Dendritic cell treated with granulocyte-macrophage colony-stimulating factor and Interleukin-4, amounts not matched to agents 40 ng/mL and 50 ng/mL, for 4 days (primary cell): ENCODE measurements around the gene SCN4A.
"Not testable (repeated sequence)": the region's sequence is repeated elsewhere in the genome, so short reads cannot be mapped to it uniquely, and the experiment has no call there.

Experiments
- H3K27ac Mint-ChIP-seq: one replicate; pipeline ENCODE4 v1.8.0; 2022; ENCODE audit warnings: mild to moderate bottlenecking, mixed read lengths
- H3K27me3 Mint-ChIP-seq: one replicate; pipeline ENCODE4 v1.8.0; 2022; ENCODE audit warnings: mild to moderate bottlenecking, mixed read lengths
- H3K36me3 Mint-ChIP-seq: one replicate; pipeline ENCODE4 v1.8.0; 2022; ENCODE audit warnings: low read depth, mixed read lengths
- H3K4me1 Mint-ChIP-seq: one replicate; pipeline ENCODE4 v1.8.0; 2022; ENCODE audit warnings: low read depth, mixed read lengths
- H3K4me3 Mint-ChIP-seq: one replicate; pipeline ENCODE4 v1.8.0; 2022; ENCODE audit warnings: mild to moderate bottlenecking, moderate library complexity, mixed read lengths
- H3K9me3 Mint-ChIP-seq: one replicate; pipeline ENCODE4 v1.8.0; 2022; ENCODE audit warnings: mixed read lengths
- intact Hi-C: fragments of 100-400 bp; cut with micrococcal nuclease; formaldehyde crosslinking; loops from one replicate; pipeline ENCODE4 v1.15.0; 2022

Gene SCN4A

DNA sequence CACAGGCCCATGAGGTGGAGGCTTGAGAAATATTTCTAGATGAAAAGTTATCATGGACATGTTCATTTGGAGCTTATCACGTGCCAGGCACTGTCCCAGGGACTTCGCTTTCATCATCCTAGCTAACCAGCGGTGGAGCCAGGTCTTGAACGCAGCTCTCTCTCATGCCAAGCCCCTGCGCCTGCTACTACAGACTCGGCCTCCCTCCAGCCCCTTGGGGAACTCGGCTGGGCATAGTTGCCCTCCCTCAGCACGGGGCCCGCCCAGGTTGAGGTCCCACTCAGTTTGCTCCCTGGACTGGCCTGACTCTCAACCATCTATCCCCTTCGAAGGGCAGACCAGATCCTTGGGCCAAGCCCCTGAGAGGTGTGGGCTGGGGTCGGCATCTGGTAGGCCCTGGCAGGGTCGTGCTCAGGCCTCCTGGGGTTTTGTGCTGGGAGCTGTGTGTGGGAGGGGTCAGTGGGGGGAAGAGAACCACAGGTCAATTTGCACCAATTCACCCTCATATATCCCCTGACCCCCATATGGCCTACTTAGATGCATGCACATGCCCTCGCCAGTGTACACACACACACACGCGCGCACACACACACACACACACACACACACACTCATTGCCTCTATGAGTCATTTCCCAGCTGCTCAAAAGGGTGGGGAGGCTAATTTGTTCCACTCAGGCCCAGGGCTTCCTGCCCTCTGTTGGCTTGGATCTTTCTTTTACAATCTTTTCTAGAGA lies 12.1 kb upstream of the SCN4A start:
- intact Hi-C loops: no loop called here
- H3K4me3 Mint-ChIP-seq: no peak overlapping the region
- H3K36me3 Mint-ChIP-seq: no peaks in the 10 kb centered on the region
- H3K9me3 Mint-ChIP-seq: no peaks in the 10 kb centered on the region
- H3K4me1 Mint-ChIP-seq: peaks cover 45% of the 10 kb centered on the region
- H3K27me3 Mint-ChIP-seq: peaks cover 11% of the 10 kb centered on the region
- peak overlapping the region; percentile 51 for H3K27ac Mint-ChIP-seq

DNA sequence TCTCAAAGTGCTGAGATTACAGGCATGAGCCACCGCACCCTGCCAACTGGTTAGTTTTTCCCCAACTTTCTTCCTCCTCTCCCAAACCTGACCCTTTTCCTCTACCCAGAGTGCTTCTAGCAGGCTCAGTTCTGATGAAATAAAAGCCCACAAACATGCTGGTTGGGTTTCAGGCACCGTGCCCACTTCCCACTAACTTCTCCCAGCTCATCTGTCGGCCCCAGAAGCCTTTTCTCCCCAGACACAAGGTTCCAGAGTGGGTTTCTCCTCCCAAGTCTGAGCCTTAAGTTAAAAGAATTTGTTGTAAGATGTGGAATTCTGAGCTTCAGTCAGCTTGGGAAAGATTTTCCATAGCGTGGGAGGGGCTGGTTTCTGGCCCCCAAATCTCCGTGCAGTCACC lies 11.5 kb upstream of the SCN4A start:
- Mint-ChIP-seq H3K27me3 (peaks cover 11% of the 10 kb centered on the region), H3K9me3 (no peaks in the 10 kb centered on the region), H3K27ac (peak overlapping the region; percentile 51), H3K4me3 (no peak overlapping the region), H3K36me3 (no peaks in the 10 kb centered on the region), H3K4me1 (peaks cover 44% of the 10 kb centered on the region)
- intact Hi-C loops: no loop called here

DNA sequence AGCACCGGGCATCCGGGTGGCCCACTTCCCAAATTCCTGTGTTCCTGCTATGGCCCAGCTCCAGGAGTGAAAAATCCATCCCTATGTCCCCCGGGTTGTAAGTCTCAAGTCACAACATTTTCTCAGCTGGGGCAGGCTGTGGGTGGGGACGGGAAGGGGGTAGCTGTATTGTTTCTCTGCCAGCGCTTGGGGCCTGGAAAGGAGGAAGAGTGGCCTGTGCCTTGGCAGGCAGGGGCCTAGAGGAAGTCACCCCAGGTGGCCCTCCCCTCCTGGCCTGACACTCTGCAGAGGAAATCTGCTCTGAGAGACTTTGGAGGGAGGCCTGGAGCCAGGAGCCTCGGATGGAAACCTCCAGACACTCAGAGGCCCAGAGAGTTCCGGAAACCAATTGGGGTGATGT lies 10.6 kb upstream of the SCN4A start:
- no peaks in the 10 kb centered on the region for H3K9me3 Mint-ChIP-seq
- intact Hi-C loops: no loop called here
- peaks cover 44% of the 10 kb centered on the region for H3K4me1 Mint-ChIP-seq
- no peak overlapping the region for H3K4me3 Mint-ChIP-seq
- H3K27me3 Mint-ChIP-seq: peaks cover 6% of the 10 kb centered on the region
- H3K27ac Mint-ChIP-seq: no peak overlapping the region
- no peaks in the 10 kb centered on the region for H3K36me3 Mint-ChIP-seq

DNA sequence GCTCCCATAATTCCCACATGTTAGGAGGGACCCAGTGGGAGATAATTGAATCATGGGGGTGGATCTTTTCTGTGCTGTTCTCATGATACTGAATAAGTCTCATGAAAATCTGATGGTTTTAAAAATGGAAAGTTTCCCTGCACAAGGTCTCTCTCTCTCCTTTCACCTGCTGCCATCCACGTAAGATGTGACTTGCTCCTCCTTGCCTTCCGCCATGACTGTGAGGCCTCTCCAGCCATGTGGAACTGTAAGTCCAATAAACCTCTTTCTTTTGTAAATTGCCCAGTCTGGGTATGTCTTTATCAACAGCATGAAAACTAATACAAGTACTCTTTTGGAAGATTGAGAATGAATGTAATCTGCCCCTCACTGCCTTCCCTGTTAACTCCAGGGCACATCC lies 9.9 kb upstream of the SCN4A start:
- H3K4me3 Mint-ChIP-seq, H3K27ac Mint-ChIP-seq, H3K27me3 Mint-ChIP-seq, H3K9me3 Mint-ChIP-seq, intact Hi-C loops, H3K36me3 Mint-ChIP-seq: not testable (repeated sequence)
- peaks cover 44% of the 10 kb centered on the region for H3K4me1 Mint-ChIP-seq

DNA sequence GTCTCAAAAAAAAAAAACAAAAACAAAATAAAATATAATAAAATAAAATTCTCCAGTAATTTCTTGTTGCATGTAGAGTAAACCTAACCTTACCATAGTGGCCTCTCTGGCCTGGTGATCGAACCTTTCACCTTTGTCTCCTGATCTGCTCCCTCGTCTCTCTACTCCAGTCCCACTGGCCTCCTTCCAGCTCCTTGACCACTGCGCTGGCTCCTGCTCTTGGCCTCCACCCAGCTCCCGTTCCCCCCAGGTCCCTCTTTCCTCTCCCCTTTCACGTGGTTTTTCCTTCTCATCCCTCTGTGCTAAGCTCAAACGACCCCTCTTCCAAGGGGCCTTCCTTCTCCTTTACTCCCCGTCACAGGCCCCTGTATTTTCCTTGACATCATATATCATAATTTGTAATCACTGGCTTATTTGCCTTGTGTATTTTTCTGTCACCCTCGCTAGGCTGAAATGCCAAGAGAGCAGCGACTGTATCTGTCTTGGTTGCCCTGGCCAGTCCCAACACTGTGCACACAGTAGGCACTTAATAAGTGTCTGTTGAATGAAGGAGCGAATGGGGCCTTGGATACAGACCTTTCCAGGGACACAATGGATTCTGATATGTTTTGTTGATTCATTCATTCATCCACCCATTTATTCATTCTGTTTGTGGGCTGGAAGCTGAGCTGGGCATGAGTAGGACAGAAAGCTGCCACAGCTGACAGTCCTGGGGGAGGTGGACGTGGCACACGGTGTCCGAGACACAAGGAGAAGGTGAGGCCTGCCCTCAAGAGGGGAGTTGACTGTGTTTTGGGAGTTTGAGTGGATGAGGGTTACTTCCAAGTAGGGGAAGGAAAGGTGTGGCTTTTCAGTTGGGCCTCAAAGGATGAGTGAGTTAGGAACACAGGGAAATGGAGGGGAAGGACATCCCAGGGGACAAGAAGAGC lies 5.8 kb upstream of the SCN4A start:
- no peaks in the 10 kb centered on the region for H3K36me3 Mint-ChIP-seq
- peaks cover 18% of the 10 kb centered on the region for H3K27me3 Mint-ChIP-seq
- H3K9me3 Mint-ChIP-seq: no peaks in the 10 kb centered on the region
- peaks cover 19% of the 10 kb centered on the region for H3K4me1 Mint-ChIP-seq
- no peak overlapping the region for H3K27ac Mint-ChIP-seq
- H3K4me3 Mint-ChIP-seq: no peak overlapping the region
- intact Hi-C loops: no loop called here

DNA sequence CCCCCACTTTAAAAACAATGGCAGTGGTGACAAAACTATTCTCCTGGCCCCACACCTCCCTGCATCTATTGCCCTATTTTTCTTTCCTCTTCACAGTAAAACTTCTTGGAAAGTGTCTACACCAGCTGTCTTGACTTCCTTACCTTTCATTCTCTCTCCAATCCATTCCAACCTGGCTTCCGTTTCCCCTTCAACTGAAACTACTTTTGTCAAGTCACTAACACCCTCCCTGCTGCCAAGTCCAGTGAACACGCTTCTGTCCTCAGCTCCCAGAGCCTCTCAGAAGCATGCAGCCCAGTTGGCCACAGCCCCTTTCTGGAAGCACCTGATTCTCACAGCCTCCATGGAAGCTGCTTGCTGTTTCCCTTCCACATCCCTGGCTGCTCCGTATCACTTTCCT lies 4.0 kb upstream of the SCN4A start:
- Mint-ChIP-seq H3K27ac (no peak overlapping the region), H3K27me3 (peaks cover 18% of the 10 kb centered on the region), H3K4me1 (peaks cover 9% of the 10 kb centered on the region), H3K9me3 (no peaks in the 10 kb centered on the region), H3K36me3 (no peaks in the 10 kb centered on the region), H3K4me3 (no peak overlapping the region)
- intact Hi-C loops: no loop called here

DNA sequence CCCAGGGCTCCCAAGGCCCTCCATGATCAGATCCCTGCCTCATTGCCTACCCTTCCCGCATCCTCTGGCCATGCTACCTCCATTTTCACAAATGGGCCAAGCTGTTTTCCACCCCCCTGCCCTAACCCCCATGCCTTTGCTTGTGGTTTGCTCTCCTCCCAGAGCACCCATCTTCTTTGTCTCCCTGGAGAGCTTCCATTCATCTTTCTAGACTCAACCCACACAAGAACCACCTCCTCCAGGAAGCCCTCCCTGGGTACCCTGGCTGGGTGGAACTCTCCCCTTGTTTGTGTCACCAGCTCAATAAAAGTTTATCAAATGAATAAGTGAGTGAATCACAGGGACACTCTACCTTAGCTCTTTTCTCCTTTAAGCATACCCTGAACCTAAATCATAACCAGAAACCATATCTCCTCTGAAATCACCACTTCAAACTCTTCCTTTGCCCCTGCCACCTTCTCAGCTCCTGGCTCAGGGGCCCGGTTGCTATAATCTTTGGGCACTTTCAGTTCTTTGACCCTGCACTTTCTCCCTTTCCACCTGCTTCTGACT lies 2.9 kb upstream of the SCN4A start:
- peaks cover 9% of the 10 kb centered on the region for H3K4me1 Mint-ChIP-seq
- intact Hi-C loops: no loop called here
- H3K9me3 Mint-ChIP-seq: no peaks in the 10 kb centered on the region
- H3K36me3 Mint-ChIP-seq: no peaks in the 10 kb centered on the region
- no peak overlapping the region for H3K4me3 Mint-ChIP-seq
- H3K27me3 Mint-ChIP-seq: peaks cover 18% of the 10 kb centered on the region
- no peak overlapping the region for H3K27ac Mint-ChIP-seq

DNA sequence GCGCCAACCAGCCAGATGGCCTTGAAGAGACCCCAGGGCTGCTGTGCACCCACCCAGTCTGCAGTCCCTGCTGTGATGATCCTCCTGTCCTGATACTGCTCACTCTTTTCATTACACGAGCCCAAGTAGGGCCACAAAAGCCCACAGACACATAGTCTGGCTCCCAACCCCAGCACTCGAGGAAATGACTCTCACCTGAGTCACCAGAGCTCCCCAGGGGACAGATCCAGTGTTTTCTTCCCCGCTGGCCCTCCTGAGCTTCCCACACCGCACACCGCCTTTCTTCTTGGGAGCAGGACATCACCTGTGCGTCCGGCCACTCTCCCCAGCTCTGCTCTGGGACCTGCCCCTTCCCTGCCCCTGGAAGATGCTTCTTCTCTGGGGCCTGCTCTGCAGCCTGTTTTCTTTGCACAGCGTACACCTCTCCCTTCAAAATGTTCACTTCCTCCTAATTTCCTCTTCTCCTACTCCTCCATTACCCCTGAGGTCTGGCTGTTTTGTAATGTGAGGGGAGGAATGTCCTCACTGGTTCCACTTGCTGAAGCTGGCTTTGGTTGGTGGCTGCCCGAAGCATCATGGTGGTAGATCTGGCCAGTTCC lies 2.0 kb upstream of the SCN4A start:
- intact Hi-C loops: no loop called here
- Mint-ChIP-seq H3K9me3 (no peaks in the 10 kb centered on the region), H3K4me3 (no peak overlapping the region), H3K4me1 (peaks cover 9% of the 10 kb centered on the region), H3K27me3 (peaks cover 18% of the 10 kb centered on the region), H3K36me3 (no peaks in the 10 kb centered on the region), H3K27ac (no peak overlapping the region)

DNA sequence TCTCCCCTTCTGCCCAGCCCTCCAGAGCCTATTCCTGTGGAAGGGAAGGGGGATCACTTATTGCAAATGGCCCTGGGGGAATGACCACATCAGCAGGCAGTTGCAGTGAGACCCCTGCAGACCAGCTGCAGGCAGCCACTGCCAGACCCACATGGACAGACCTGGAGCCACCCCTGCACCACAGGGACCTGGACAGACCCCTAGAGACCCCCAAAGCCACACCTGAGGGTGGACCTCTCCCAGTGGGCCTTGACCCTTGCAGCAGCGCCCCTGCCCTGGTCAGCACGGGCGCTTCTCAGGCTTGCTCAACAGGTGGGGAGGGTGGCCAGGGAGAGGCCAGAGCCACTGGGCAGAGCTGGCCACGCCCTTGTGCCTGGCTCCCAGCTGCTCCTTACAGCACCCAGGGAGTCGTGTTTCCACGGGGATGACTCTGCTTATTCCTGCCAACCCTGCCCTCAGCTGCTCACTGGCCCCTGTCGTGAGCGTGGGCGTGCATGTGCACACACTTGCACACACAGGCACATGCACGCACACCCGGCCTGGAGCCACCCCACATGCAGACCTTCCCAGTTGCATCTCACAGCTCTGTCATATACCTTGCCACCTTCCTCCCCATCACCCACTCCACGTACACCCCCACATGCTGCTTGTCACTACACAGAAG lies 1.3 kb upstream of the SCN4A start:
- no peak overlapping the region for H3K27ac Mint-ChIP-seq
- peaks cover 9% of the 10 kb centered on the region for H3K4me1 Mint-ChIP-seq
- peaks cover 18% of the 10 kb centered on the region for H3K27me3 Mint-ChIP-seq
- no peaks in the 10 kb centered on the region for H3K9me3 Mint-ChIP-seq
- no peaks in the 10 kb centered on the region for H3K36me3 Mint-ChIP-seq
- intact Hi-C loops: no loop called here
- H3K4me3 Mint-ChIP-seq: no peak overlapping the region

DNA sequence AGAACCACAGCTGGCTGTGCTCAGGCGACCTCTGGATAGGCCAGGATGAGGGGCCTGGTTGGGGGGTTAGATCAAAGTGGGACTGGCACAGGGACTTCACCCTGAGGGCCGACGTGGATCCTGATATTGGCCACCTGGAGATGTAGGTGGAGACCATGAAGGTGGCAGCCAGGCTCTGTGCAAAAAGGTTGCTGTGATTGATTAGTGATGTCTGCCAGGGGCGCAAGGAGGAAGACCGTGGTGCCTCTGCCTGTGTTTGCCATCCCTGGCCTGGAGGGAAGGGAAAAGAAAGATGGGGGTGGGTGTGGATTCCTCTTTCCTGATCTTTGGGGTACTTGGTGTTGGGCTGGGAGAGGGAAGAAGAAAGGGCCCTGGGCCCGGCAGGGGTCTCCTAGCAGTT lies 529 bp upstream of the SCN4A start:
- no peaks in the 10 kb centered on the region for H3K36me3 Mint-ChIP-seq
- H3K4me1 Mint-ChIP-seq: peaks cover 11% of the 10 kb centered on the region
- intact Hi-C loops: no loop called here
- H3K27me3 Mint-ChIP-seq: peaks cover 20% of the 10 kb centered on the region
- no peak overlapping the region for H3K27ac Mint-ChIP-seq
- H3K9me3 Mint-ChIP-seq: no peaks in the 10 kb centered on the region
- no peak overlapping the region for H3K4me3 Mint-ChIP-seq

DNA sequence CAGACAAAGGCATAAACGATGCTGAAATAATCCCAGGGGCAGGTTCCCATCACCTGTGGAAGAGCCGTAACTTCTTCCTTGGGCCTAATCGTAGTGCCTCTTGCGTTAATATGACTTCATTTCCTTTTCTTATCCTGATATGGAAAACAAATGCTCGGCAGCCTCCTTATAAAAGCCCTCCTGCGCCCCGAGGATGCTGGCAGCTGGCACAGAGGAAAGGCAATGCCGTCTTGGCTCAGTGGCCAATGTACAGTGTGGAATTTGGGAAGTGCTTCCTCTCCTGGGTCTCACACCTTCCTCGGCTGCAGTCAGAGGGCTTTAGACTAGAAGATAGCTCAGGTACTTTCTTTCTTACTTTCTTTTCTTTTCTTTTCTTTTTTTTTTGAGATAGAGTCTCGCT lies 3.4 kb downstream of the SCN4A start:
- H3K27ac Mint-ChIP-seq: no peak overlapping the region
- H3K4me1 Mint-ChIP-seq: peaks cover 7% of the 10 kb centered on the region
- peaks cover 7% of the 10 kb centered on the region for H3K27me3 Mint-ChIP-seq
- H3K36me3 Mint-ChIP-seq: no peaks in the 10 kb centered on the region
- H3K9me3 Mint-ChIP-seq: no peaks in the 10 kb centered on the region
- no peak overlapping the region for H3K4me3 Mint-ChIP-seq
- intact Hi-C loops: no loop called here

DNA sequence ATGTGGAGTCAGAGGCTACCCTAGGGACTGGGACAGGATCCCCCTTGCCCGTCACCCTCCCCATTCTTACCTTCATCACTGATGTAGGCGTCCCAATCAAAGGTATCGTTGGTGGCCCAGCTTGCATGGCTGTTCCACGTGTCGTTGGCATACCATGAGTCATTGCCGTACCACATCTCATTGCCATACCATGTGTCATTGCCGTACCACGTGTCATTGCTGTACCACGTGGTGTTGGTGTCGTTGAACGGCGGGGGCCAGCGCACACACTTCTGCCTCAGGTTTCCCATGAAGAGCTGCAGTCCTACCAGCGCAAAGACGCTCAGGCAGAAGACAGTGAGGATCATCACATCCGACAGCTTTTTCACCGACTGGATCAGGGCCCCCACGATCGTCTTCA lies 4.8 kb downstream of the SCN4A start:
- no peaks in the 10 kb centered on the region for H3K36me3 Mint-ChIP-seq
- intact Hi-C loops: no loop called here
- H3K9me3 Mint-ChIP-seq: no peaks in the 10 kb centered on the region
- no peak overlapping the region for H3K4me3 Mint-ChIP-seq
- H3K27ac Mint-ChIP-seq: no peak overlapping the region
- H3K4me1 Mint-ChIP-seq: peaks cover 5% of the 10 kb centered on the region
- H3K27me3 Mint-ChIP-seq: peaks cover 6% of the 10 kb centered on the region

DNA sequence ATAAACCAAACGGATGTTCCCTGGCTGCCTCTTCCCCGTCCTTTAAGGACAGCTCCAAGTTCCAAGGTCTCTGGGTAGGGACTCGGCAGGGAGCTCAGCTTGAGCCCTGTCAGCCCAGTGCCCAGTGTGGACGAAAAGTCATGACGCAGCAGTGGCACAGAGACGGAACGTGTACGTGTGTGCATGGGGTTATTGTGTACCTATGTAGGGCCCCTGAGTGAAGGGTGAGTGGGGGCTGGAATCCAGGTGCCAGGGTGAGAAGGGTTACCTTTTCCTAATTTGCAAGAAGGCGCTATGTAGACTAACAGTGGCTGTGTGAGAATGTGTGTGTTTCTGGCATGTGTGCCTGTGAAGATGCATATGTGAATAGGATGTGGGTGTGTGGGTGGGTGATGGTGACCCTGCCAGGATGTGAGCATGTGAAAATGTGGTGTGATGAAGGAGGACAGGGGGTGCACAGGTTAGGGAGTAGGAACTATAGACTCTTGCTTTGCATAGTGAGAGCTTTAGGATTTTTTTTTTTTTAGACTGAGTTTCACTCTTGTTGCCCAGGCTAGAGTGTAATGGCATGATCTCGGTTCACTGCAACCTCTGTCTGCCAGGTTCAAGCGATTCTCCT lies 6.0 kb downstream of the SCN4A start:
- Mint-ChIP-seq H3K27ac (no peak overlapping the region), H3K4me3 (no peak overlapping the region), H3K36me3 (no peaks in the 10 kb centered on the region), H3K9me3 (no peaks in the 10 kb centered on the region), H3K27me3 (peaks cover 6% of the 10 kb centered on the region), H3K4me1 (peaks cover 6% of the 10 kb centered on the region)
- intact Hi-C loops: no loop called here
